Astrocyte of the spinal cord (primary cell): ENCODE results near the gene JAKMIP2.

Experiments used
- DNase-seq: peaks from one replicate; pipeline ENCODE4 v3.0.0; 2011; ENCODE audit warnings: low read depth, low spot score
- H3K4me3 ChIP-seq: 2 replicates; pipeline ENCODE4 v1.5.1; 2011; ENCODE audit warnings: low read depth, mild to moderate bottlenecking, low read length, moderate library complexity
- in situ Hi-C: cut with HindIII; loops from 2 replicates; pipeline ENCODE4 v1.10.0; 2017; ENCODE audit warnings: low sequenced_read_pairs
- TF ChIP-seq, protein P1 (sequence below): IDR thresholded peaks from 2 replicates; pipeline ENCODE4 v1.5.1; 2012; ENCODE audit warnings: low read depth, mild to moderate bottlenecking, low read length, inconsistent platforms

JAKMIP2 gene

DNA sequence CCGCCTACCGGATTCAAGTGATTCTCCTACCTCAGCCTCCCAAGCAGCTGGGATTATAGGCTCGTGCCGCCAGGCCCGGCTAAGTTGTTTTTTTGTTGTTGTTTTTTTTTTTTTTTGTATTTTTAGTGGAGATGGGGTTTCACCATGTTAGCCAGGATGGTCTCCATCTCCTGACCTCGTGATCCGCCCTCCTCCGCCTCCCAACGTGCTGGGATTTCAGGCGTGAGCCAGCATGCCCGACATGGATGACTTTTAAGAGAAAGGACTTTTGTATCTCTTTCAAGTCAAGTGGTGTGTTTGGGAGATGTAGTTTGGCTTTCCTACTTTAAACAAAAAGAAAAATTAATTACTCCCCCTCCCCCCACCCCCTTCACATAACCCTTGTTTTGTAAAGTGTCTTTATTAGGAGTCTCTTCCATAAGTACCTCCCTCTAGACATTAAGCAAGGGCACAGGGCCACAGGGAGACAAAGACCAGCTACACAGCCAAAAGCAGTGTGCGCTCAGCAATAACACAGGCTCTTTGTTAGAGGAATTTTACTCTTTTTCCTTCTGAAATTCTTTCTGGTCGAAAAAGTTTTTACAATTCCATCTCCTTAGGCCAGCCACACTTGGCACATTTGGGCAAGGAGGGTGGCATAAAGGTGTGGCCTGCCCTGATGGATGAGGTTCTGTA lies 31.2 kb downstream of the JAKMIP2 start:
- no peak for DNase-seq
- TF ChIP-seq, protein P1, sequence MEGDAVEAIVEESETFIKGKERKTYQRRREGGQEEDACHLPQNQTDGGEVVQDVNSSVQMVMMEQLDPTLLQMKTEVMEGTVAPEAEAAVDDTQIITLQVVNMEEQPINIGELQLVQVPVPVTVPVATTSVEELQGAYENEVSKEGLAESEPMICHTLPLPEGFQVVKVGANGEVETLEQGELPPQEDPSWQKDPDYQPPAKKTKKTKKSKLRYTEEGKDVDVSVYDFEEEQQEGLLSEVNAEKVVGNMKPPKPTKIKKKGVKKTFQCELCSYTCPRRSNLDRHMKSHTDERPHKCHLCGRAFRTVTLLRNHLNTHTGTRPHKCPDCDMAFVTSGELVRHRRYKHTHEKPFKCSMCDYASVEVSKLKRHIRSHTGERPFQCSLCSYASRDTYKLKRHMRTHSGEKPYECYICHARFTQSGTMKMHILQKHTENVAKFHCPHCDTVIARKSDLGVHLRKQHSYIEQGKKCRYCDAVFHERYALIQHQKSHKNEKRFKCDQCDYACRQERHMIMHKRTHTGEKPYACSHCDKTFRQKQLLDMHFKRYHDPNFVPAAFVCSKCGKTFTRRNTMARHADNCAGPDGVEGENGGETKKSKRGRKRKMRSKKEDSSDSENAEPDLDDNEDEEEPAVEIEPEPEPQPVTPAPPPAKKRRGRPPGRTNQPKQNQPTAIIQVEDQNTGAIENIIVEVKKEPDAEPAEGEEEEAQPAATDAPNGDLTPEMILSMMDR: no peak
- in situ Hi-C loops: no loop called here
- no peak overlapping the region for H3K4me3 ChIP-seq

DNA sequence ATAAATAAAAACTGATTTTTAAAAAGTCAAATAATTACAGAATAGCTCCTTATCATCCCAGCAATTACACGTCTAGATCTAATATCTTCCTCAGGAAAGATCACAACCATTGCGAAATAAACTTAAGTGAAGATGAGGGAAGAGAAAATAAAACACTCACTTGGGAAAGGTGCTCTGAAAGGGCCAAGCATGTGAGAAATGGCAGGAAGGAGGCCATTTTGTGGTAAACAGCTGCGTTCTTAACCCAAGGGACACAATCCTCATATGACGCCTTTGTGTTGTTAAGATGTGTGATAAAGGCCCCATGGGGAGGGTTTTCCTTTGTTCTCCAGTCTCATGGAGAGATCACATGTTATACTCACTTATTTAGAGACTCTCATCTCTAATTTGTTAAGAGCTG lies 32.5 kb downstream of the JAKMIP2 start:
- no peak for DNase-seq
- no peak overlapping the region for H3K4me3 ChIP-seq
- TF ChIP-seq, protein P1: no peak
- in situ Hi-C loops: no loop called here

DNA sequence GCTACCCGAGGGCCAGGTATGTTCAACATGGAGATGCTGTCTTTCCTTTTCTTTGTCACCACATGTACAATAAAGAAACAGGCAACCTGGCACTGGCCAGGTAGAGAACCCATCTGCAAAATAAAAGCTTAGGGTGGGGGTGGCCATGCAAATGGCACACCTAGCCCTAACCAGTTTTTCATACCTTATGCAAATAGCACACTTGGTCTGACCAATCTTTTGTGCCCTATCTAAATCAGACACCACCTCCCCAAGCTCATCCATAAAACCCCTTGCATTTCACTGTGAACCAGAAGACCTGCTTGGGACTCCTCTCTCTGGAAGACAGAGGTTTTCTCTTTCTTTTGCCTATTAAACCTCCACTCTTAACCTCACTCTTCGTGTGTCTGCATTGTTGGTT lies 33.9 kb downstream of the JAKMIP2 start:
- in situ Hi-C loops: no loop called here
- TF ChIP-seq, protein P1: no peak
- H3K4me3 ChIP-seq: no peak overlapping the region
- DNase-seq: no peak

DNA sequence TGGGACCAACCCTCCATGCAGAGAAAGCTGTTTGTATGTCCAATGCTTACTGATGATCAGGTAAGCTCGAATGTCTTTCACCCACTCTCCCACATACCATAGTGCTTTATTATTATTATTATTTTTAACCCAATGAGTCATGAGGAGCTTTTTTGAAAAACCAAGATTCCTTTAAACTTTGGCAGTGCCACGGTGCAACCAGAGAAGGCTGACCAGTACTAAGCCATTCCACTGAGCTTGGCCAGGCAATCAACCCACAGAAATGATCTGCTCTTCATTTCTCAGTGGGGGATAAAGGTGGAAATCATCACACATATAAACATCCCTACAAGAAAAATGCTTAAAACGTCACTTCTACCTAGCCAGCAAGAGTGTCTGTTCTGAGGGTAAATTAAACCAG lies 35.5 kb downstream of the JAKMIP2 start:
- peak; percentile 36 for DNase-seq
- no peak overlapping the region for H3K4me3 ChIP-seq
- in situ Hi-C loops: no loop called here
- TF ChIP-seq, protein P1: no peak

DNA sequence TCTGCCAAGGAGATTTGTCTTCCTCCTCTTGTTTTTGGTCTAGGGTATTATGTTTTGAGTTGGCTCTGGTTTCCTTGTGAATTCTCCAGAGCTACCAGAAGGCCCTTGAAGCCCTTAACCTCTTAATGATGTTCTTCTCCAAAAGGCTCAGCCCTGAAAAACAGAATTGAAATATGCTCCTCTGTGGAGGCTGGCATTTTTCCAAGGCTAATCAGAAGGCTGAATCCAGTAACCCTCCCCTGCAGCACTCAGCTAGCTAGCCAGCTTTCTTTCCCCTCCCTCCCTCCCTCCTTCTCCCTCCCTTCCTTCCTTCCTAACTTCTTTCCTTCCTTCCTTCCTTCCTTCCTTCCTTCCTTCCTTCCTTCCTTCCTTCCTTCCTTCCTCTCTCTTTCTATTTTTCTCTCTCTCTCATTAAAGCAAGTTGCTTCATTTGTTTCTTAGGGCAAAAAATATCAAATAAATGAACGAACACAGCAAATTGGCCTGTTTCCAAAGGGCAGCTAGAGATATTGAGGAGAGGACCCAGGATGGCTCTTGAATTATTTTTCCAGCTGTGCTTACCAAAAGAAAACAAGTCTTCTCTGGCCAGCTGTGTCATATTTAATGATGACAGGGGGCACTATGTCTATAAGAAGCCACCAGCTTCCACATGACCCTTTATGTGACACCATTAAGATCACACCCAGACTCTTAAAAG lies 38.7 kb downstream of the JAKMIP2 start:
- DNase-seq: no peak
- TF ChIP-seq, protein P1: no peak
- no peak overlapping the region for H3K4me3 ChIP-seq
- in situ Hi-C loops: no loop called here

DNA sequence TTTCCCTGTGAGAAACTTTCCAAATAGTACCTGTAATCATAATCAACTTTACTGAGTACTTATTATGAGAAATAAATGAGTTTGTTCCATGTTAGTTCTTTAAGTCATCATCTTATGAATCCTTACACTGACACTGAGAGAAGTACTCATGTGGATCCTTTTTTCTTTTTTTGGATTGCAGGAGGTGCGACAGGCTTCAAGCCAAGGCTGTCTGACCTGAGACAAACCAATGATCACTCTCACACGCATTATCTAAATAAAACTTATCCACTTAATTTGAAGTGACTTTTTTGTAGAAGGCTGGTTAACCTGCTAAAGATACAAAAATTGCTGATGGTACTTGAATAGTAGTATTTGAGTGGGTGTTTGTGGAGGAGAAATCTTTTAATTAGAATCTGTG lies 39.5 kb downstream of the JAKMIP2 start:
- TF ChIP-seq, protein P1: no peak
- in situ Hi-C loops: no loop called here
- no peak for DNase-seq
- no peak overlapping the region for H3K4me3 ChIP-seq
